Transverse colon (tissue), 3 donors: ENCODE measurements around the gene FAM50B.

ENCODE experiments used
- CTCF ChIP-seq, 5 experiments: fragments of 200-600 bp in 3 of 5; fragments of 450-650 bp in 2 of 5; sonication (generic) in 3 of 5; IDR thresholded peaks; 1 replicate in 2 of 5; 2 replicates in 3 of 5; pipeline ENCODE4 v1.5.1; 2016 to 2017; ENCODE audit warnings: antibody characterized with exemption in 5 of 5, inconsistent platforms in 3 of 5, mild to moderate bottlenecking in 2 of 5, moderate library complexity in 1 of 5
- EP300 ChIP-seq: sonication (generic); formaldehyde crosslinking; IDR thresholded peaks from one replicate; pipeline ENCODE4 v1.6.1; 2017; ENCODE audit warnings: antibody characterized with exemption, low read depth
- POLR2A ChIP-seq: fragments of 450-650 bp; IDR thresholded peaks from one replicate; pipeline ENCODE4 v1.6.1; 2016; ENCODE audit warnings: antibody characterized with exemption, mild to moderate bottlenecking, moderate library complexity

- no peak for TF ChIP-seq POLR2A
- TF ChIP-seq CTCF (IDR thresholded peaks at IDR 0.05): no peak
- no peak for TF ChIP-seq EP300
These were observed 39.2 kb upstream of the FAM50B start for GRCh38 chr6:3809982-3810381.
